ENCODE measurements around the gene FSD2.

FSD2 gene, protein sequence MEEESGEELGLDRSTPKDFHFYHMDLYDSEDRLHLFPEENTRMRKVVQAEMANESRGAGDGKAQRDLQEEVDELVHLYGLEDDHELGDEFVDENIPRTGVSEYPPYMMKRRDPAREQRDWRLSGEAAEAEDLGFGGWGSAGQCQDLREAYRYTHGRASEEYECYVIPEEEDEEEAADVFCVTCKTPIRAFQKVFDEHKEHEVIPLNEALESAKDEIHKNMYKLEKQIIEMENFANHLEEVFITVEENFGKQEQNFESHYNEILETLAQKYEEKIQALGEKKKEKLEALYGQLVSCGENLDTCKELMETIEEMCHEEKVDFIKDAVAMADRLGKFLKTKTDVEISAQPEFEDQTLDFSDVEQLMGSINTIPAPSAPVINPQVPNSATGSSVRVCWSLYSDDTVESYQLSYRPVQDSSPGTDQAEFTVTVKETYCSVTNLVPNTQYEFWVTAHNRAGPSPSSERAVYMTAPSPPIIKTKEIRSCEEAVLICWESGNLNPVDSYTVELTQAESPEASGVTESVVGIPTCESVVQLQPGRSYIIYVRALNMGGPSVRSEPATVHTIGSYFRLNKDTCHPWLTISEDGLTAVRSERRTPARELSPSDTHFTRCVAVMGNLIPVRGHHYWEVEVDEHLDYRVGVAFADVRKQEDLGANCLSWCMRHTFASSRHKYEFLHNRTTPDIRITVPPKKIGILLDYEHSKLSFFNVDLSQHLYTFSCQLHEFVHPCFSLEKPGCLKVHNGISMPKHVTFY

DNA sequence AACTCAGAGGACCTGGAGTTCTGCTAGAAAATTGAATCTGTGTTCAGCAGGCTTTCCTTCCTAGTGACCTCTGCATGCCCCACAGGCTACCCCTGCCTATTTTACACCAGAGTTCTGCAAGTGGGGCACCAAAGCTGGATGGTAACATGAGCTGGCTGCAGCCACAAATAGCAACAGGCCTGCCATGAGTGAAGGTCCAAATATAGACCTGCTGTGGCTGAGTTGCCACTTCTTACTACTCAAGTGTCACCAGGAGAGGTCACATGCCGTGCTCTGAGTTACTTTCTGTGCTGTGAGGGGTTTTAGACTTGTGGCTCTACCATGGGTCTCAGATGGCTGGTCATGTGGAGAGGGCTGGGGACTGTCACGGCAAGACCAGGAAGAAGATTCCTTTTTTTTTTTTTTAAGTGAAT is at the start of gene FSD2:
Gene FSD2, minus strand, starts transcription at position 76 of the 413 bp plus-strand sequence. CDS start 18,679 bp downstream, outside the sequence.
- DNase-seq (ENCODE audit: low read depth, low spot score) = no peak

DNA sequence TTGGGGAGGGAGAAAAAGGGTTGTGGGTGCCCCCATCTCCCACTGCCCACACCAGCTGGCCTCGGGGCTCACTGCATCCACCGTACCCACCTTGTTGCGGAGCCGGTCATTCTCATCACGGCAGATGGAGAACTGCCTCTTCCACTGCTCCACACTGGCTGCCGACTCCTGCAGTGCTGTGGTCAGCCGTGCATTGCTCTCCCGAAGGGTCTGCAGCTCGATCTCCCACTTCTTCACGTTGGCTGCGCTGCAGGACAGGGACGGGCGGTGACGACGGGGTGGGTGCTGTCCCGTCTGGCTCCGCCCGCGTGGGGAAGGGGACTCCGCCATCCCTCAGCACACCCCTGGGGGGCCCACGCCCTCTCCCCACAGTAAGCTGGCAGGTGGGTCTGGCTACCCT is 48.7 kb upstream of the FSD2 start:
- no peak for DNase-seq (ENCODE audit: low read depth, low spot score)

DNA sequence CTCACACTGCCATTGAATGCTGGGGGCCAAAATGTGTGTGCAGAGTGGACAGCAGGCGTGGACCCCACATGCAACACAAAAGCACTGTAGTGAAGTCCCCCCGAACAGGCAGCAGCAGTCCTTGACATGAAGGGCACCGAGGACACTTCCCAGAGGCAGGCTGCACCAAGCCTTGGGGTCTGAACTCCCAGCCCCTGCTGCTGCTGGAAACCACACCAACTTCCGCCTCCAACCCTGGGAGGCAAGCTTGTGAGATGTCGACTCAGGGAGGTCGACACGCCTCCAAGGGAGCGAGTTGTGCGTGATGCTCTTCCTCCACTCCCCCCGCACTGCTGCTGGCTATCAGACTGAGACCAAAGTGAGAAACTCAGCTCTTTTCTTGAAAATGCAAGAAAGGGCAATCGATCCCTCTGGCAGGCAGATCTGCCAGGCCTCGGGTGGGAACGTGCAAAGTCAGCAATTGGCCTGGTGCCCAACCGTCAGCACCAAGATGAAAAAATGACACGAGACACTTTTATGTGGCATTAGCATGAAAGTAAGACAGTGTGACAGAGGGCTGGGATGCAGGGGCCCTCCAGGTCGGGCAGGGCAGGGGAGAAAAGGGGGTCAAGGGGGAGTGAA is 47.2 kb upstream of the FSD2 start:
- no peak for DNase-seq (ENCODE audit: low read depth, low spot score)

DNA sequence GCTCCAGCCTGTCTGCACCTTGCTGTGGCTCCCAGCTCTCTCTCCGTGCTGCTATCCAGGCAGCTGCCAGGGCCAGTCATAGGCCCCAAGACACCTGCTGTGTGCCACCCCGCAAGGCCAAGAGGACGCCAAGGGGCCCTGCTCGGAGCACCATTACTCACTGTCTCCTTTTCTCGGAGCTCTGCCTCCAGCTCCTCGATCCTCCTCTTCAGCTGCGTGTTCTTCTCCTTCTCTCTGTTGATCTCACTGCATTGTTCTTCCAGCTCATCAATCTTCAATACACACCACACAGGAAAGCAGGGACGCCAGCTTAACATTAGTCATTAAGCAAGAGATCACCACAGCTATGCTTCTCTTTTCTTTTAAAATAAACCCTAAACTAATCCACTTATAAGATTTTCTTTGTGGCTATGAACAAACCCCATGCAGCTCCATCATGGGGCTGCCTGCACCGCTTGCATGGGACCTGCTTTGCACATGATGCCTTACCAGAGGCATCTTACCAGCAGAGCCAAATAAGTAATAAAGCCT is 46.2 kb upstream of the FSD2 start:
- DNase-seq (ENCODE audit: low read depth, low spot score) = no peak

DNA sequence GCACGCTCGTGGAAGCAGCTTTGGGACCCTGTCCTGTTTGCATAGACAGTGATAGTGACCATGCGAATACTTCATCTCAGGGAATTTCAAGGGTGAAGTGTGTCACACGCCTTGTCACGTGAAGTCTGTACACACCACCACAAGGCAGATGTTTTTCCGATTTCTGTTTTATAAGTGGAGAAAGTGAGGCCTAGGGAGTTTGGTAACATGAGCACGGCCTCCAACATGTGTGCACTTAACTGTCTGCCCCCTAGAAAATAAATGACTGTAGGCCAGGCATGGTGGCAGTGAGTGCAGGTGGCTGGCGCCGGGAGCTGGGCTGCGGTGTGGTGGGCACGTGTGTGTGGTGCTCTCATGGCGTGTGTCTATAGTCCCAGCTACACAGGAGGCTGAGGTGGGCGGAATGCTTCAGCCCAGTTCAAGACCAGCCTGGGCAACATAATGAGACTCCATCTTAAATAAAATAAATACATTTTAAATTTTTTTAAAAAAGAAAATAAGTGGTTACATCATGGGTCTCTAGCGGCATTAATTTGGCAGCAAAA is 45.5 kb upstream of the FSD2 start:
- no peak for DNase-seq (ENCODE audit: low read depth, low spot score)

DNA sequence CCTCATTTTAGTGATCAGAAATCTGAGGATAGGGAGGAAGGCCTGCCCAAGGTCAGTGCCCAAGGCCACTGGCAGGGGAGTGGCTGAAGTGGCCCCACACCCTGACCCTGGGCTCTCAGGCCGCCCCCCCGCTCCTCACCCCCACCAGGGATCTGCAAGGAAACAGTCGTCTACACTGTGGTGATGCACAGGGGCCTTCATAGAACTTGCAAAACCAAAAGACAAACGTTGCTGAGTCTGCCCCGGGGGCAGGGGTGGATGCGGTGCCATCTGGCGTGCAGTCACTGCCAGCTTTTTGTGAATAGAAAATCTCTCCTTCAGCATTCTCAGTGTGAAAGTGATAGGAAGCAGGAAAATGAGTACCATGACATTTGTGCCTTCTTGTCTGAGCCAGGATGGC is 44.9 kb upstream of the FSD2 start:
- DNase-seq (ENCODE audit: low read depth, low spot score) = no peak

DNA sequence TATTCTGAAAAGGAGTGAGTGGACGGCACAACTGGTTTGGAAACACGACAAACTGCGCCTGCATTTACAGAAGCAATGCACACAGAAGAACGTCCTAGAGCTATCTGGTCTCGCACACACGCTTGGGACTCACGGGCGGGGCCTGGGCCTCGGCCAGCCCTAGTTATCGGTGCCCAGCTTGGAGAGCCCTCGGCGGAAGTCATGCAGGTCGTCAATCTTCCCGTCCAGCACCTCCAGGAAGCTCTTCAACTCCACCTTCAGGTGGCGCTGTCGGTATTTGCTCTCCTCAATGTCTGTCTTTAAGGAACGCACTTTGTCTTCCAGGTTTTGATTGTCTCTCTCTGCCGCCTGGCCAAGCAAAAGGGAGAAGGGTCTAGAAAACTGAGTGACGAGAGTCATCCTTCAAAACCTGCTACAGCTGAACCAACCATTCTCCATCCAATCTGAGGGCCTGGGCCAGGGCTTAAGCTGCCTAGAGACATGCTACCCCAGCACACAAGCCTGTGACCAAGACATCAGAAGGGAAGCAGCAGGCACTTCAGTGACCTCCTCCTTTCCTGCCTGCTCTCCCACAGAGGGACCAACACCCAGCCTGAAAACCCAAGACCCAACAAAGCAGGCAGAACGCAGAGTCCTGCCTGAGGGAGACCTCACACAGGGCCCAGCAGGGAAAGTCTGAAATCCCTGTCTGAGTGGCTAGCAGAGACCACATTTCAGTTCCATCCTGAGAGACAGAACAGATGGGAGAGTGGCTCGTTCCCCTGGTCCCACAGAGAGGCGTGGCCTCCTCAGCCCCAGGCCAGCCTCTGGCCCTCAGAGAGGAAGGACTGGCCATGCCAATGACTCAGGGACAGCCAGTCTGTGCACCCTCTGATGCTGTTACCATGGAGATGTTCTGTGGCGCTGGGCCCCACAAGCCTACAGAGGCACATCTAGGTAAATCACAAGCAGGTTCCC is 44.0 kb upstream of the FSD2 start:
- DNase-seq (ENCODE audit: low read depth, low spot score) = no peak

DNA sequence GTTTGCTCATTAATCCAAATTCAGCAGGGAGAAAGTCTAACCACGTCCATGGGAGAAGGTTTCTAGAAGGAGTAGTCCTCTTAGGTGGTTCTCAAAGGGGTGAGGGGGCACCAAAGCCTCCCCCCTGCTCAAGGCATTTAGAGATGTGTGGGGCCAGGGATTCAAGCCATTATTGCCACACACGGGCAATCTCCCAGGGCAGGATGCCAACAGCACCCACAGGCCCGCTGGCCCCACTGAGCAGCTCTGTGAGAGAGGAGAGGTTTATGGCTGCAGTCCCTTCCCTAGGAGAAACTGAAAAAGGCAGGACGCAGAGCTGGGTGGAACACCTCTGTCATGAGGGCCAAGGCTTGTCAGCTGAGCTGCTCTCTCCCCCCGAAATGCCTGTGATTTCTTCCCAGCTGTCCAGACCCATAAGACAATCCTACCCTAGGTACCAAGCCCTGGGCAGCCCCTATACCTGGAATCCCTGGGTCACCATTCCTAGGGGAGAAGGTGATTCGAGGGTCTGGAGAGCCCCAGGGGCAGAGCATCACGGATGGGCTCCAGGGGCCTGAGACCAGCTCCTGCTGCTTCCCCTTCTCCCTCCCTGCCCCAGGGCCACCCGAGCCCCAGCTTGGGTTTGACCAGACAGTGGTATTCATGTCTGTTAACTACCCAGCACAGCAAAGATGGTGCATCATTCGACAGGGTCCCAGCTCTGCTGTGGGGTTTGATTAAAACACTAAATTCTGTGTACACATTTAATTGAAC is 42.5 kb upstream of the FSD2 start:
- DNase-seq (ENCODE audit: low read depth, low spot score) = no peak

DNA sequence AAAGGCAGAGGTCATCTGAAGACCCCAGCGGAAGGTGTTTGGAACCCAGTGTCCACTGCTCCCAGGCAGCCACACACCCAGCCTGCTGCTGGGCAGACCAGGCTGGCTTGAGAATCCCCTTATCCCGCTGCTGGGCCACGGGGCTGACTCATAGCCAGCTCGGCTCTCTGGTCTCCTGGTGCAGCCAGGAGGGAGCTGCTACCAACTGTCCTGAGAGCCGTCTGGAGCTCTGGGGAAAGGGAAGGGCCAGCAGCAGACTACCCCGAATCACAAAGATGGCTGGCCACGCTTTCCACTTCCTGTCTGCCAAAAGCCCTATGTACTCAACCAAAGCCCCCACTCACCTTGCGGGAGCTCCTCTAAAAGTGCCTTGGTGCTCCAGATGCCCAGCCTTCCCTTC is 41.8 kb upstream of the FSD2 start:
- no peak for DNase-seq (ENCODE audit: low read depth, low spot score)

DNA sequence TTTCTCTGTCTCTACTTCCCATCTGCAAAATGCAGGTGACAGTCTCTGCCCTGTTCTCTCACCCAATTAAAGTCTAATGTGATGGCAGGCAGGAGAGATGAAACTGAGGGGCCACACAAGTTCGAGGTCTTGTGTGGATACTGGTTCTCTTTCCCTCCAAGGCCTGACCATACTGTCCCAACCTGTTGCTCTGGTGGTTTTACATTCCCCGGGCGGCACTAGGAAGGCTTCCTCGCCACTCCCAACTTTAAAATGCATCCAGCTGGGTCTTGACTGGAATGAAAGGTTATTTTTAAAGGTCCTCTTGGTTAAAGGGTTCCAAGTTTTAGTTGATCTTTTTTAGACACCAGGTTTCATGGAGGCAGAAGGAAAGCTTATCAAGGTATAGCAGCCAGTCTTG is 40.8 kb upstream of the FSD2 start:
- DNase-seq (ENCODE audit: low read depth, low spot score) = no peak

DNA sequence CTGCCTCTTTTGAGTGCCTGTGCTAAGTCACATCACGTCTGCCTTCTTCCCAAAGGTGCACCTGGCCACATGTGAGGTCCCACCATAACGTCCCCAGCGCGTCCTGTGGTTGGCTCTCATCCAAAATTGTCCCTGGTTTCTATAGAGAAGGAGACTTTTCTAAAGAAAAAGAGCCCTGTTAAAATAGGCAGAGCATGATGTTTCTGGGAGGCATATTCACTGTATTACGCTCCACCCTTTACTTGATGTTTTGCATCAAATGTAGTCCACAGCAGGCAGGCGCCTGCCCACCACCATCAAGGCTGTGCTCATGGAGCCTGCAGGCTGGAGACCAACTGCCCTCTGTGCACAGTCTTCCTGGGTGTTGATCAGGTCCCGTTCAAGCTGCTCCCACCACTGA is 39.8 kb upstream of the FSD2 start:
- DNase-seq (ENCODE audit: low read depth, low spot score) = no peak

DNA sequence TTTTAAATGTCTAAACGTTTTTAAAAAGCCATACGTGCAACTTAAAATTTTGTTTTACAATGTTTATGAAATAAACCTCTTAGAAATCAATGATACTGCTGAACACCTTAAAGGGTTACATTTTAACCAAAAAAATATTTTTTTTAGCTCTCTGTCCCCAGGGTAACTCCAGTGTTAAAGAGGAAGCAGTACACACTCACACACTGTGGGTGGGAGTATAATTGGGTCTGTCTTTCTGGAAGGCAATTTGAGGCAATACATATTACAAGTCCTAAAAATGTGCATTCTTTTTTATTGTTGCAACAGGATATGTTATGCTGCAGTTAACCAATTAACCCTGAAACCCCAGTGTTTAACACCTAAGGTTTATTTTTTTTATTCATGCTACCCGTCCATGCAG is 37.7 kb upstream of the FSD2 start:
- no peak for DNase-seq (ENCODE audit: low read depth, low spot score)

DNA sequence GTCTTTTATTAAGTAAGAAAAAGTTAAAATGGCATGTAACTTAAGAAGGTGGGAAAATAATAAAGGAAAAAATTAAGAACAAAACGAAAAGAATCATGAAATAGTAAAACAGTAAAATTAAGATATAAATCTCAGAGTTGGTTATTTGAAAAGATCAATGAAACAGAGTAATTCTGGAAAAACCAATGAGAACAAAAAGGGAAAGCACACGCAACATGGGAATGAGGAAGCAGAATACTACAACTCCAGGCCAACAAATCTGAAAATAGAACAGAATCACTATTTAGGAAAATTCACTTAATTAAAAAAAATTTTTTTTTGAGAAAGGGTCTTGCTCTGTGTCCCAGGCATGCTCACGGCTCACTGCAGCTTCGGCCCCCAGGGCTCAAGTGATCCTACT is 34.3 kb upstream of the FSD2 start:
- DNase-seq (ENCODE audit: low read depth, low spot score) = no peak

DNA sequence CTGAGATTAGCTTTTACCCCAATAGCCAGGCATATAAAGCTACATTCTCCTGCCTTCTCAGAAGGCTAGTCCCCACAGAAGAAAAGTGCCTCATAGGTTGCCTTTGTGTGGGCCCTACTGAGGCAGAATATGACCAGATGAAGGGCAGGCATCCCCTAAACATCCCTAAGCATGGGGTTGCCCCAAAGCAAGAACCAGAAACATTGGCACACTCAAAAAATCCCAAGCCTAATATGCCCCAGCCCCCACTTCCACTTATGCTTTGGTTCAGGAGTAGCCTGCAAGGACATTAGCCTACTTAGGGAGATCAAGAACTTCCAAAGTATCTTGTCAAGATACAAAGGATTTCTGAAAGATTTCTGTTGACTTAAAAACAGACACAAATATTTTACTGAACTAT is 33.3 kb upstream of the FSD2 start:
- DNase-seq (ENCODE audit: low read depth, low spot score) = no peak

DNA sequence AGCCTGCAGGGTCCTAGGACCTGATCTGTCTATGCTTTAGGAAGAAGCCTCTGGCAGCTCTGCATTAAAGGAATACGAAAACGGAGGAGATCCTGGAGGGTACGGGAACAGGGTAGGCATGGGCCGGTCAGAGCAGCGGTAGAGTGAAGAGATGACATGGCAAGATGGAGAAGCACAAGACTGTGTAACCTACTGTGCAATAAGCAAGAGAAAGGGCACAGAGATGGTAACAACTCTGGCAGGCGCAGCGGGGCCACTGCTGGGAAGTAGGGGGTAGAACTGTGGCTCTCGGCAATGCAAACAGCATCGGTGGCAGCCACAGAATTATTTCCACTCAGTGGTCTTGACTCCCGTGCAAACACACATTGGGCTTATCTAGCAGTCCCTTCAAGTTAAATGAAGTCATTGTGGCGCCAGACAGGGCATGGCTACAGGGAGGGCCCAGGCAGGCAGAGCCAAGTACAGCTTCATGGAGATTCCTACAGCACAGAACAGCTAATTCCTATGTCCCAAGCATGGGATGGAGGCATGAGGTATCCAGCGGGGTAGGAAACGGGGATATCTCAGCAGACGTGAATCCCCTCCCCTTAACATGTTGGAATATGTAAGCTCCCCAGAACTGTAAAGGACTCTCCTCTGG is 32.3 kb upstream of the FSD2 start:
- no peak for DNase-seq (ENCODE audit: low read depth, low spot score)

DNA sequence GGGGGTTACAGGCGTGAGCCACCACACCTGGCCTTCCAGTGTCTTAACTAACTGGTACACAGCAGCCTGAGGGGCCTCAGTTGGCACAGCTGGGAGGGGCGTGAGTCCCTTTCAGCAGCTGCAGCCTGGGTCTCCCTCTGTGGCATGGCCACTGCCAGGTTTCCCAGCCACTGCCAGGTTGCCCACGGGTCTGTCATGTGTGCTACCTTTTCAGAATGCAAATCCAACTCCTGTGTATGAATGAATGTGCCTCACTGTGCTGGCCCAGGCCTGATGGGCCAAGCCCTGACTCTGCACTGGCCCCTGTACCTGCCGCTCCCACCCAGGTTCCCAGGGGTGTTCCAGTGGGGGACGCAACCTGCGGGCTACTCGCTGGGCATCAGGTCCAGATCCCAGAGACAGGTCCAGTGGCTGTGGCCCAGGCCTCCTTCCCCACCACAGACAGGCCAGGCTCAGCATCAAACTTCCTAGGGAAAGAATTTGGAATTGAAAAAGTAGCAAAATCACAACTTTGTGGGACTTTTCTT is 29.6 kb upstream of the FSD2 start:
- no peak for DNase-seq (ENCODE audit: low read depth, low spot score)

DNA sequence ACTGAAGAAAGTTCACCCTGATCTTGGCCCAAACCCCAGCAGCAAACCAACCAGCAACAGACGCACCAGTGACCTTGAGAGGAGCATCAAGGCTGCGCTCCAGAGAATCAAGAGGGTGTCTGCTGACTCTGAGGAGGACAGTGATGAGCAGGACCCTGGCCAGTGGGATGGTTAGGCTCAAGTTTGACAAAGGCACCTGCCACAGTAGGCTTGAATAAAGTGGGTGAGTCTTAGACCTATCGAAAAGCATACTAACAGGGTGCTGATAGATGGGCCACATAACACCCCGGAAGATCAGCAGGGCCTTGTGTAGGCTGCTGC is 27.5 kb upstream of the FSD2 start:
- DNase-seq (ENCODE audit: low read depth, low spot score) = no peak

DNA sequence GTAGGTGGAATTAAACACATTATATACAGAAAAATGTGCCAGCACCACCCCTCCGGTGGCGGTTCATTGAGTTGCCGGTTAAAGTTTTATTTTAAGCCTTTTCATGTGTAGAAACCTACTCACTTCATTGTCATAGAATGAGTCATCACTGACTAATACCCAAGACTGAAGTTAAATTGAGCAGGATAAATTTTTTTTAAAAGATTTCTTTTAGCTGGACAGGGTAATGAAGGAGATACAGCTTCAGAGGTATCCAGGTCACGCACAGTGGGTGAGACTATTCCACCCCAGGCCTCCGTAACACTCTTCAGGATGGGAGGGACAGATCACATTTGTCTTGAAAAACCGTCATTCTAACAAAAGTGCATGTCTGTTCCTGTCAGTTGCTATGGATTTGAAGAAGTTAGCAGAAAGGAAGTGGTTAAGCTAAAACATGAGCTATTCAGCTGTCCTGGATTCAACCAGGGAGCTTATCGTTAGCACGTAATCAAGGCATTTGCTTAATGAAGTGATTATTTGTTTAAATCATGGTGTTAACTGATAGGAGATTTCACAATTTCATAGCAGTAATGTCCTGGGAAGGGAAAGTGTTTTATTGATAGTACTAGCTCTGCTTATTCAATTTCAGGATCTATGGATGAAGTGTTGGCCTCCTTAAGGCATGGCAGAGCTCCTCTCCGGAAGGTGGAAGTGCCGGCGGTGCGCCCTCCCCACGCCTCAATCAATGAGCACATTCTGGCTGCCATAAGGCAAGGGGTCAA is 26.9 kb upstream of the FSD2 start:
- no peak for DNase-seq (ENCODE audit: low read depth, low spot score)
